DND-41 (cell line): ENCODE results near the gene GLDN.

Experiments
- ATAC-seq: fragments of 200-7000 bp; cut with Tn5 transposase; 3 replicates; pipeline ENCODE4 v1.9.1; 2021; ENCODE audit warnings: low read depth; ENCODE audit not compliant: insufficient read depth
- DNase-seq: peaks from one replicate; pipeline ENCODE4 v3.0.0-alpha.2; 2020
- H2AFZ ChIP-seq: 2 replicates; pipeline ENCODE4 v1.6.0; 2012; ENCODE audit warnings: low read depth, low read length
- H3K27ac ChIP-seq: 2 replicates; pipeline ENCODE4 v1.5.1; 2012; ENCODE audit warnings: low read length, inconsistent platforms
- H3K27me3 ChIP-seq: fragments of 200-600 bp; sonication (generic); 2 replicates; pipeline ENCODE4 v1.6.0; 2012; ENCODE audit warnings: low read length, mild to moderate bottlenecking, inconsistent platforms; ENCODE audit not compliant: insufficient read depth, poor library complexity
- H3K36me3 ChIP-seq: 2 replicates; pipeline ENCODE4 v1.5.1; 2012; ENCODE audit warnings: low read length, inconsistent platforms; ENCODE audit not compliant: insufficient read depth
- H3K4me1 ChIP-seq: 2 replicates; pipeline ENCODE4 v1.5.1; 2012; ENCODE audit warnings: mild to moderate bottlenecking, low read length; ENCODE audit not compliant: insufficient read depth
- H3K4me2 ChIP-seq: 2 replicates; pipeline ENCODE4 v1.6.0; 2012; ENCODE audit warnings: mild to moderate bottlenecking, moderate library complexity, low read length, inconsistent platforms; ENCODE audit not compliant: insufficient read depth
- H3K4me3 ChIP-seq, 2 experiments: fragments of 200-600 bp in 1 of 2; shearing (Covaris generic) in 1 of 2; 2 replicates each; pipeline ENCODE4 v1.5.1; 2012 to 2016; ENCODE audit warnings: inconsistent platforms in 2 of 2, low read length in 2 of 2, mild to moderate bottlenecking in 2 of 2, low read depth in 1 of 2, moderate library complexity in 1 of 2
- H3K79me2 ChIP-seq: 2 replicates; pipeline ENCODE4 v1.6.0; 2012; ENCODE audit warnings: low read length, inconsistent platforms; ENCODE audit not compliant: insufficient read depth
- H3K9ac ChIP-seq: 2 replicates; pipeline ENCODE4 v1.6.0; 2012; ENCODE audit warnings: low read depth, mild to moderate bottlenecking, inconsistent platforms, low read length, moderate library complexity
- H3K9me3 ChIP-seq: 2 replicates; pipeline ENCODE4 v1.5.1; 2012; ENCODE audit warnings: low read length, moderate library complexity, mild to moderate bottlenecking, inconsistent platforms; ENCODE audit not compliant: insufficient read depth, severe bottlenecking
- H4K20me1 ChIP-seq: 2 replicates; pipeline ENCODE4 v1.6.0; 2012; ENCODE audit warnings: low read length; ENCODE audit not compliant: insufficient read depth
- EZH2 ChIP-seq: IDR thresholded peaks from 3 replicates; pipeline ENCODE4 v1.6.1; 2012; ENCODE audit warnings: borderline replicate concordance, low read depth, mild to moderate bottlenecking, moderate library complexity, low read length, inconsistent platforms; ENCODE audit not compliant: severe bottlenecking
- TF ChIP-seq, protein P1 (sequence below): IDR thresholded peaks from 2 replicates; pipeline ENCODE4 v1.5.1; 2012; ENCODE audit warnings: borderline replicate concordance, low read length, moderate library complexity, mild to moderate bottlenecking; ENCODE audit not compliant: poor library complexity, severe bottlenecking; ENCODE audit errors: extremely low read depth

GLDN gene

DNA sequence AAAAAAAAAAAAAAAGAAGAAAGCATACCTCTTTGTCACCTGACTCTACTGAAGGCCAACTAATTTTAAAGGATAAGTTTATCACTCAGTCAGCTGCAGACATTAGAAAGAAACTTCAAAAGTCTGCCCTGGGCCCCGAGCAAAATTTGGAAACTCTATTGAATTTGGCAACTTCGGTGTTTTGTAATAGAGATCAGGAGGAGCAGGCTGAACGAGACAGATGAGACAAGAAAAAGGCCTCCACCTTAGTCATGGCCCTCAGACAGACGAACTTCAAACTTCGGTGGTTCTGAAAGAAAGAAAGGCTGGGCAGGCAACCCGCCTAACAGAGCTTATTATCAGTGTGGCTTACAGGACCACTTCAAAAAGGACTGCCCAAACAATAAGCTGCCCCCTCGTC, 18.5 kb downstream of the GLDN start:
- no peak overlapping the region for H3K4me2 ChIP-seq
- H3K4me3 ChIP-seq: no peak overlapping the region
- H3K27me3 ChIP-seq: no peaks in the 10 kb centered on the region
- peaks cover 9% of the 10 kb centered on the region for H3K4me1 ChIP-seq
- H3K9me3 ChIP-seq: no peaks in the 10 kb centered on the region
- TF ChIP-seq, protein P1, sequence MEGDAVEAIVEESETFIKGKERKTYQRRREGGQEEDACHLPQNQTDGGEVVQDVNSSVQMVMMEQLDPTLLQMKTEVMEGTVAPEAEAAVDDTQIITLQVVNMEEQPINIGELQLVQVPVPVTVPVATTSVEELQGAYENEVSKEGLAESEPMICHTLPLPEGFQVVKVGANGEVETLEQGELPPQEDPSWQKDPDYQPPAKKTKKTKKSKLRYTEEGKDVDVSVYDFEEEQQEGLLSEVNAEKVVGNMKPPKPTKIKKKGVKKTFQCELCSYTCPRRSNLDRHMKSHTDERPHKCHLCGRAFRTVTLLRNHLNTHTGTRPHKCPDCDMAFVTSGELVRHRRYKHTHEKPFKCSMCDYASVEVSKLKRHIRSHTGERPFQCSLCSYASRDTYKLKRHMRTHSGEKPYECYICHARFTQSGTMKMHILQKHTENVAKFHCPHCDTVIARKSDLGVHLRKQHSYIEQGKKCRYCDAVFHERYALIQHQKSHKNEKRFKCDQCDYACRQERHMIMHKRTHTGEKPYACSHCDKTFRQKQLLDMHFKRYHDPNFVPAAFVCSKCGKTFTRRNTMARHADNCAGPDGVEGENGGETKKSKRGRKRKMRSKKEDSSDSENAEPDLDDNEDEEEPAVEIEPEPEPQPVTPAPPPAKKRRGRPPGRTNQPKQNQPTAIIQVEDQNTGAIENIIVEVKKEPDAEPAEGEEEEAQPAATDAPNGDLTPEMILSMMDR: no peak
- TF ChIP-seq EZH2: no peak
- H3K79me2 ChIP-seq: no peaks in the 10 kb centered on the region
- DNase-seq (no peak), ATAC-seq (no peak)
- no peak overlapping the region for H3K27ac ChIP-seq
- H3K36me3 ChIP-seq: no peaks in the 10 kb centered on the region
- H2AFZ ChIP-seq: no peak overlapping the region
- H3K9ac ChIP-seq: no peak overlapping the region
- no peaks in the 10 kb centered on the region for H4K20me1 ChIP-seq

- Histone ChIP-seq H2AFZ (no peak overlapping the region), H3K79me2 (no peaks in the 10 kb centered on the region), H3K4me3 (no peak overlapping the region), H3K4me2 (no peak overlapping the region), H3K9ac (no peak overlapping the region), H4K20me1 (no peaks in the 10 kb centered on the region), H3K36me3 (no peaks in the 10 kb centered on the region), H3K4me1 (no peaks in the 10 kb centered on the region), H3K27ac (no peak overlapping the region), H3K27me3 (no peaks in the 10 kb centered on the region), H3K9me3 (no peaks in the 10 kb centered on the region)
- DNase-seq: no peak
- TF ChIP-seq, protein P1: no peak
- TF ChIP-seq EZH2: no peak
- ATAC-seq: no peak
These were observed 21.9 kb downstream of the GLDN start for GRCh38 chr15:51363383-51363782.

DNA sequence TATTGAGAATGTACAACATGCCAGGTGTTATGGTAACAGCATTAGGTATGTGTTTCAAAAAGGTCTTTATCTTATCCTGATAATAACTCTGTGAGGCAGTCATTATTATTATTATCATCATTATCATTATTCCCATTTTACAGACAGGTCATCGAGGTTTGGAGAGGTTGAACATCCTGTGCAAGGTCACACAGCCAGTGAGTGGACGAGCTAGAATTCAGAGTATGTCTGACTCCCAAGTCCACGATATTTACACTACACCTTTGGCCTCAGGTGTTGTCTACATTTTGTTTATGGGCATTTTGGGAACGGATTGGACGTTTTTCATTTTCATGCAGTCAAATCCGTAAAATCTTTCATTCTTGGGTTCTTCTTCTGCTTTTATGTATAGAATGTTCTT, 24.0 kb downstream of the GLDN start:
- Histone ChIP-seq H3K27me3 (no peaks in the 10 kb centered on the region), H2AFZ (no peak overlapping the region), H3K79me2 (no peaks in the 10 kb centered on the region), H4K20me1 (no peaks in the 10 kb centered on the region), H3K4me3 (no peak overlapping the region), H3K9ac (no peak overlapping the region), H3K9me3 (no peaks in the 10 kb centered on the region), H3K27ac (no peak overlapping the region), H3K4me1 (no peaks in the 10 kb centered on the region), H3K4me2 (no peak overlapping the region), H3K36me3 (no peaks in the 10 kb centered on the region)
- no peak for TF ChIP-seq EZH2
- TF ChIP-seq, protein P1: no peak
- ATAC-seq: no peak
- no peak for DNase-seq

- Histone ChIP-seq H3K9ac (no peak overlapping the region), H3K4me2 (no peak overlapping the region), H3K4me1 (no peaks in the 10 kb centered on the region), H3K4me3 (no peak overlapping the region), H3K27ac (no peak overlapping the region), H4K20me1 (no peaks in the 10 kb centered on the region), H2AFZ (no peak overlapping the region), H3K9me3 (no peaks in the 10 kb centered on the region), H3K36me3 (no peaks in the 10 kb centered on the region), H3K27me3 (no peaks in the 10 kb centered on the region), H3K79me2 (no peaks in the 10 kb centered on the region)
- TF ChIP-seq, protein P1: no peak
- TF ChIP-seq EZH2: no peak
- ATAC-seq (no peak), DNase-seq (no peak)
These were observed 24.6 kb downstream of the GLDN start for GRCh38 chr15:51366071-51366470.
